Thoracic aorta (tissue), 2 donors: ENCODE data around the gene UGT2B7. TPM values are rescaled to one million over a fixed set of nuclear protein-coding genes. Genes with fewer than 3 reads are reported as not detected.

ENCODE experiments used
- ATAC-seq: fragments of 150-250 bp; one replicate; pipeline ENCODE4 v1.8.0; 2017; ENCODE audit warnings: low read depth; ENCODE audit not compliant: insufficient number of reproducible peaks, low FRiP score
- DNase-seq: peaks from one replicate; pipeline ENCODE4 v3.0.0-alpha.2; 2020; ENCODE audit warnings: low spot score
- H3K27ac ChIP-seq, 2 donors: fragments of 200-600 bp; sonication (generic); 1 replicate in 1 of 2; 2 replicates in 1 of 2; pipeline ENCODE4 v1.5.1; 2016; ENCODE audit warnings: mild to moderate bottlenecking in 2 of 2, moderate library complexity in 2 of 2
- H3K27me3 ChIP-seq: fragments of 200-600 bp; sonication (generic); replicated peaks from 2 replicates; pipeline ENCODE4 v1.6.0; 2016; ENCODE audit warnings: mild to moderate bottlenecking; ENCODE audit not compliant: insufficient read depth
- H3K36me3 ChIP-seq: fragments of 200-600 bp; sonication (generic); one replicate; pipeline ENCODE4 v1.5.1; 2016
- H3K4me1 ChIP-seq, 2 donors: fragments of 200-600 bp; sonication (generic); 1 replicate in 1 of 2; 2 replicates in 1 of 2; pipeline versions ENCODE4 v1.5.1 to v1.6.0; 2016; ENCODE audit warnings: low read depth in 2 of 2, mild to moderate bottlenecking in 1 of 2; ENCODE audit not compliant: control insufficient read depth in 1 of 2
- H3K4me3 ChIP-seq: fragments of 200-600 bp; sonication (generic); 2 replicates; pipeline ENCODE4 v1.5.1; 2016; ENCODE audit warnings: mild to moderate bottlenecking
- H3K9me3 ChIP-seq: fragments of 200-600 bp; sonication (generic); 2 replicates; pipeline ENCODE4 v1.5.1; 2016
- CTCF ChIP-seq: fragments of 200-600 bp; sonication (generic); IDR thresholded peaks from one replicate; pipeline ENCODE4 v1.5.1; 2019; ENCODE audit warnings: antibody characterized with exemption
- total RNA-seq, 2 donors: library from RNA; depleted of rRNA; stranded (reverse); fragments of >200 nt; gene quantifications; one replicate each; pipeline versions ENCODE4 v1.1.0 to v1.2.3, GENCODE V29; 2016

The UGT2B7 gene
- total RNA-seq, 2 donors from 2014 or later: not detected

GRCh38 chr4:69154021-69154420, 57.7 kb downstream of the UGT2B7 start:
- DNase-seq (no peak), ATAC-seq (no peak)
- Histone ChIP-seq H3K27ac (no peak overlapping the region), H3K4me3 (no peak overlapping the region), H3K4me1 (no peaks in the 10 kb centered on the region), H3K36me3 (no peaks in the 10 kb centered on the region), H3K27me3 (no peaks in the 10 kb centered on the region), H3K9me3 (no peaks in the 10 kb centered on the region)
- no peak for TF ChIP-seq CTCF

GRCh38 chr4:69156913-69157312, 60.6 kb downstream of the UGT2B7 start:
- no peak overlapping the region for H3K4me3 ChIP-seq
- H3K27ac ChIP-seq: no peak overlapping the region
- H3K36me3 ChIP-seq: no peaks in the 10 kb centered on the region
- DNase-seq (no peak), ATAC-seq (no peak)
- H3K9me3 ChIP-seq: no peaks in the 10 kb centered on the region
- no peaks in the 10 kb centered on the region for H3K4me1 ChIP-seq
- no peak for TF ChIP-seq CTCF
- no peaks in the 10 kb centered on the region for H3K27me3 ChIP-seq

Other genes starting within 250 kb of the UGT2B7 start
- gene UGT2A3, start 144.7 kb upstream of the UGT2B7 start, total RNA-seq: not detected
- not detected for gene UGT2B11, start 118.3 kb downstream of the UGT2B7 start, total RNA-seq
- not detected for gene UGT2B28, start 184.0 kb downstream of the UGT2B7 start, total RNA-seq